Stomach (tissue), 4 donors: Measurements from ENCODE around the gene ACP4.

ENCODE experiments used
- POLR2AphosphoS5 ChIP-seq, 3 donors: sonication (generic); formaldehyde crosslinking; IDR thresholded peaks; one replicate each; pipeline ENCODE4 v1.6.1; 2016; ENCODE audit warnings: antibody characterized with exemption in 3 of 3
- TF ChIP-seq, protein P1 (sequence below), 7 experiments: fragments of 450-650 bp in 4 of 7; fragments of 200-600 bp in 3 of 7; sonication (generic) in 3 of 7; IDR thresholded peaks; one replicate each; pipeline ENCODE4 v1.5.1; 2016 to 2019; ENCODE audit warnings: antibody characterized with exemption in 7 of 7, control low read depth in 2 of 7, mild to moderate bottlenecking in 1 of 7

DNA sequence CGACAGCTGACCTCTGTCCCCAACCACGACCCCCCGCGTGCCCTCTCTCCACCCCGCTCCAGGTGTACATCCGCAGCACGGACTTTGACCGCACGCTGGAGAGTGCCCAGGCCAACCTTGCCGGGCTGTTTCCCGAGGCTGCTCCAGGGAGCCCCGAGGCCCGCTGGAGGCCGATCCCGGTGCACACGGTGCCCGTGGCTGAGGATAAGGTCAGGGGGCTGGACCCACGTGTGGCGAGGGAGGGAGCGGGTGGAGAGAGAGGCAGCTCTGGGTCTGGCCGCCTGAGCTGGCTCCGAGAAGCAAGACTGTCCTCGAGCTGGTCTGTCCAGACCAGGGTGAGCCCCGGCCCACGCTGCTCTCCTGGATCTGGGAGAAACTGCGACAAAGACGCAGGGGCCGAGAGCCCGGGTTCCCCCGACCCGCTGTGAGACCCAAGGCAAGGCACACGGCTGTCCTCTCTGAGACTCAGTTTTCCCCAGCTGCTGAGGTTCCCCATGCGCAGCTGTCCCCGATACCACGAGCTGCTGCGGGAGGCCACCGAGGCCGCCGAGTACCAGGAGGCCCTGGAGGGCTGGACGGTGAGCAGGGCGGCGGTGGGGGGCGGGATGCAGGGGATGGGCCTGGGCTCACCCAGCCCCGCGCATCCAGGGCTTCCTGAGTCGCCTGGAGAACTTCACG is 1.5 kb downstream of the ACP4 start:
- TF ChIP-seq, protein P1, sequence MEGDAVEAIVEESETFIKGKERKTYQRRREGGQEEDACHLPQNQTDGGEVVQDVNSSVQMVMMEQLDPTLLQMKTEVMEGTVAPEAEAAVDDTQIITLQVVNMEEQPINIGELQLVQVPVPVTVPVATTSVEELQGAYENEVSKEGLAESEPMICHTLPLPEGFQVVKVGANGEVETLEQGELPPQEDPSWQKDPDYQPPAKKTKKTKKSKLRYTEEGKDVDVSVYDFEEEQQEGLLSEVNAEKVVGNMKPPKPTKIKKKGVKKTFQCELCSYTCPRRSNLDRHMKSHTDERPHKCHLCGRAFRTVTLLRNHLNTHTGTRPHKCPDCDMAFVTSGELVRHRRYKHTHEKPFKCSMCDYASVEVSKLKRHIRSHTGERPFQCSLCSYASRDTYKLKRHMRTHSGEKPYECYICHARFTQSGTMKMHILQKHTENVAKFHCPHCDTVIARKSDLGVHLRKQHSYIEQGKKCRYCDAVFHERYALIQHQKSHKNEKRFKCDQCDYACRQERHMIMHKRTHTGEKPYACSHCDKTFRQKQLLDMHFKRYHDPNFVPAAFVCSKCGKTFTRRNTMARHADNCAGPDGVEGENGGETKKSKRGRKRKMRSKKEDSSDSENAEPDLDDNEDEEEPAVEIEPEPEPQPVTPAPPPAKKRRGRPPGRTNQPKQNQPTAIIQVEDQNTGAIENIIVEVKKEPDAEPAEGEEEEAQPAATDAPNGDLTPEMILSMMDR (IDR thresholded peaks at IDR 0.05): no peak
- no peak for TF ChIP-seq POLR2AphosphoS5 (IDR thresholded peaks at IDR 0.05)
